ENCODE results near the gene SOX5.
"Not testable (repeated sequence)": the region's sequence is repeated elsewhere in the genome, so short reads cannot be mapped to it uniquely, and the experiment has no call there.

SOX5 gene

DNA sequence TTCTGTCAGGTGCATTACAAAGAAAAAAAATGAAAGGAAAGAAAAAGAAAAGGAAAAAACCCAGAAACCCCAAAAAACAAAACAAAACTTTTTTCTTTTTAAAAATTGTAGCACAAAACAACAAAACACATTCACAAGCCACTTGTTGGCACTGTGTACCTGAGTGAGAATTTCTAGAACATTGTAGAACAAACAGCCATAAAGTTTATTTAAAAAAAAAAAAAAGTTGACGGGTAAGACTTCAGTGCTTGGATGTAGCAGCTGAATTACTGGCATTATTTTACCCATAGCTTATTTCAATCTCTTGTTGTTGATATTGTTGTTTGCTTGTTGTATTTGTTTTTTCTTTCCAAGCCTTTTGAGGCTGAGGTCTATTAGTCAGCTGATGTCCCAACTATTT, 415.8 kb downstream of the SOX5 start:
- DNase-seq = no peak

DNA sequence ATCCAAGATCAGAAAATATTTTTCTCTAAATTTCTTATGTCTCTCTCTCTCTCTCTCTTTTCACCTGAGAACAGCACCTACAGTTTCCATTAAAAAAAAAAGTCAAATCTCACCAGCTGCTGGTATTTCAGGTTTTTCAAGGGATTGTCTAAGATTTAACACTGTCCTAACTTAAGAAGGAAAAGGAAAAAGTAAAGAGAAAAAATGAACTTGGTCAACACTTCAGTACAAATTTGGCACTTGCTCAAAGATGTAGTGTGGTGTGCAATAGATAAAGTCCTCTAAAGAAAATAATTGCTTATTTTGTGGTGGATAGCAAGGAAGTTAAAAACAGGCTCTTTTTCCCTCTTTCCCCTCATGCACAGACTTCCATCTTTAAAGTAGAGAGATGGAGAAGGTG, 416.2 kb downstream of the SOX5 start:
- no peak for DNase-seq

DNA sequence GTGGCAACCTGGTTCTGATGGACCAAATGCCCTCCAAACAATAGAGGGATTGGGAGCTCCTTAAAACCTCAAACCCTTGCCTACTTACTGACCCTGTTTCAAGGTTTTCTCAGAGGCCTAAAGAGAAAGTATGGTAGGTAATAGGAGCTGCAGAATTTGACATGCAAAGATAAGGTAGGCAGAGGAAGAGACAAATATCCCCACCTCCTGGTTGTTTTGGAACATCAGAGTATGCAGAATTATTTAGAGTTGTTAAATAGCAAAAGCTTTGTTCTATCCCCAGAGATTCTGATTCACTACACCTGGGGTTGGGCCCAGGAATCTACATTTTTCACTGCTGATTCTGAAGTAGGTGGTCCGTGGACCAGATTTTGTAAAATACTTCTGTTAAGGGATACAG, 421.2 kb downstream of the SOX5 start:
- DNase-seq = no peak

DNA sequence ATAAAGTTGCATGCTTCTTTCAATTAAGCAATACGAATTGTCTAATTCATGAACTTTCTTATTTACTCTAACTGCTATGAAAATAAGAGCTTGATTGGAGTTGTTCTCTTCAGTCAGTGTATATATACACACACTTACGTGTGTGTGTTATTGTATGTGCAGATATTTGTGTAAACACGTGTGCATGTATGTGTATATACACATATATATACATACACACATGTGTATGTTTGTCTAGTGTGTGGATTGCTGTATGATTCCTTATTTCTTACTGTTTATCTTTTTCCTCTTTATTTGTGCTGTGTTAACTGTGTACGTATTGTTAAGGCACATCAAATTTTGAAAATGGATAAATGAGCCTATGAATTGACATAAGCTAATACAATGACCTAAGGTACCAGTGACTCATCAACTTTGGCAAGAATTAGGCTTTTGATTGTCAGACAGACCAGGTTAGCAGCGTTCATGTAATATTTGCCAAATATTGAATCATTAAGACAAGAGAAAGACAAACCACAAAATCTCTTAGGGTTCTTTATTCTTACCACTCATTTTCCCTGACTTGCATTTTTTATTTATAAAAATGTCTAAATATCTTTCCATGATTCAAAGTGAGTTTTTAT, 423.9 kb downstream of the SOX5 start:
- no peak for DNase-seq

DNA sequence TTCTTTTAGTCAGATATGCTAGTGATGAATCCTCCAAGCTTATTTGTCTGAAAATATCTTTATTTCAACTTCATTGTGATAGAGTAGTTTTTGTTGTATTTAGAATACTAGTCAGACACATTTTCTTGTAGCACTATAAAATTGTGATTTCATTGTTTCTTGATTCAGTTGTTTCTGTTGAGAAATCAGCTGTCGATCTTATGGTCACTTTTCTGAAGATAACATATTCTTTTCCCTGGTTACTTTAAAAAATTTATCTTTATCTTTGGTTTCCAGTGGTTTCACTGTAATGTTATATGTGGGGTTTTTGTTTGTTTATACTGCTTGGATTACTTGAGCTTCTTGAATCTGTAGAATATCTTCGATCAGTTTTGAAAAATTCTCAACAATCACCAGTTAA, 426.1 kb downstream of the SOX5 start:
- no peak for DNase-seq

DNA sequence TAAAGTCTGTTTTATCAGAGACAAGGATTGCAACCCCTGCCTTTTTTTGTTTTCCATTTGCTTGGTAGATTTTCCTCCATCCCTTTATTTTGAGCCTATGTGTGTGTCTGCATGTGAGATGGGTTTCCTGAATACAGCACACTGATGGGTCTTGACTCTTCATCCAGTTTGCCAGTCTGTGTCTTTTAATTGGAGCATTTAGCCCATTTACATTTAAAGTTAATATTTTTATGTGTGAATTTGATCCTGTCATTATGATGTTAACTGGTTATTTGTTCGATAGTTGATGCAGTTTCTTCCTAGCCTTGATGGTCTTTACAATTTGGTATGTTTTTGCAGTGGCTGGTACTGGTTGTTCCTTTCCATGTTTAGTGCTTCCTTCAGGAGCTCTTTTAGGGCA, 430.0 kb downstream of the SOX5 start:
- not testable (repeated sequence) for DNase-seq

DNA sequence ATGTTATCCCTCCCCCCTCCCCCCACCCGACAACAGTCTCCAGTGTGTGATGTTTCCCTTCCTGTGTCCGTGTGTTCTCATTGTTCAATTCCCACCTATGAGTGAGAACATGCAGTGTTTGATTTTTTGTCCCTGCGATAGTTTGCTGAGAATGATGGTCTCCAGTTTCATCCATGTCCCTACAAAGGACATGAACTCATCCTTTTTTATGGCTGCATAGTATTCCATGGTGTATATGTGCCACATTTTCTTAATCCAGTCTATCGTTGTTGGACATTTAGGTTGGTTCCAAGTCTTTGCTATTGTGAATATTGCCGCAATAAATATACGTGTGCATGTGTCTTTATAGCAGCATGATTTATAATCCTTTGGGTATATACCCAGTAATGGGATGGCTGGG, 433.7 kb downstream of the SOX5 start:
- DNase-seq = not testable (repeated sequence)

DNA sequence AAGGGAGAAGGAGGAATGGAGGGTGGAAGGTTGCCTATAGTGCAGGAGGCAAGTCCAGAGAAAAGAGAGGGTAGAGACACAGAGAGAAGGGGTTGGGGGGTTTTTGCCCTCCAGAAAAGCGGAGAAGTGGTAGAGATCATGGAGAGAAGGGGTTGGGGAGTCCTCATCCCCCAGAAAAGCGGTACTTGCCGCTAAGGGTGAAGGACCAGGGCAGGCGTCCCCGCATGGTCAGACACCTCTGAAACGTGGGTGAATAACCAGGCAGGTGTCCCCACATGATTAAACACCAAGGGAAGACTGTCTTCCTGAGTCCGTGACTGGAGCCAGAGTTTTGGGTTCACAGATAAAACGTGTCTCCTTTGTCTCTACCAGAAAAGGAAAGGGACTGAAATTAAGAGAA, 439.0 kb downstream of the SOX5 start:
- DNase-seq = no peak

DNA sequence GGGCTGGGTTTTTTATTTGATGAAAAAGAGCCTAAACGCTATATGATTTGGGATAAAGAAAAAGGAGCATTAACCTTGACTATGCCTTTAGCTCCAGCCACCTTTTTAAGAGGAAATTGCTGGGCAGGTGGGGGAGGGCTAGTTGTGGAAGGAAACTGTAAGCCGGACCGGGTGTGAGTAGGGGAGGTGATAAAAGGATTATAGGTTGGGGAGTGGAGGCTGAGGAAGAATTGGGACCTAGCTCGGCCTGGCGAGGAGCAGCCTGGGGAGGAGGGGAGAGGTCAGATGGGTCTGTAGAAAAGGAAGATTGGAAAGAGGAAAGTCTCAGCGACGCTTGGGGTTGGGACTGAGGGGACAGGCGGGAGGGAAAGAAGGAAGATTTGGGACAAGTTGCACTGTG, 439.6 kb downstream of the SOX5 start:
- DNase-seq = not testable (repeated sequence)

DNA sequence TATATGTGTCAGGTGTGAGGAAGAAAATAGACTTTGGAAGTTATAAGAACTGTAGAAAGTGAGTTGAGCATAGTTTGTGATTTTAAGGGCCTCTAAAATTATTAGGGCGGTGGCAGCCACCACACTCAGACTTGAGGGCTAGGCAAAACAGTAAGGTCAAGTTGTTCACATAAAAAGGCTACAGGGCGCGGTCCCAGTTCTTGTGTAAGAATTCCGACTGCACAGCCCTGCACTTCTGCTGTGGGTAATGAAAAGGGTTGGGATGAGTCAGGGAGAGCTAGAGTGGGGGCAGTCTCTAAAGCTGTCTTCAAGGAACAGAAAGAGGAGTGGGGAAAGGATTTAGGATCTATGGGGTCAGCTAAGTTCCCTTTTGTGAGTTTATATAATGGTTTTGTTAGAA, 441.7 kb downstream of the SOX5 start:
- not testable (repeated sequence) for DNase-seq

DNA sequence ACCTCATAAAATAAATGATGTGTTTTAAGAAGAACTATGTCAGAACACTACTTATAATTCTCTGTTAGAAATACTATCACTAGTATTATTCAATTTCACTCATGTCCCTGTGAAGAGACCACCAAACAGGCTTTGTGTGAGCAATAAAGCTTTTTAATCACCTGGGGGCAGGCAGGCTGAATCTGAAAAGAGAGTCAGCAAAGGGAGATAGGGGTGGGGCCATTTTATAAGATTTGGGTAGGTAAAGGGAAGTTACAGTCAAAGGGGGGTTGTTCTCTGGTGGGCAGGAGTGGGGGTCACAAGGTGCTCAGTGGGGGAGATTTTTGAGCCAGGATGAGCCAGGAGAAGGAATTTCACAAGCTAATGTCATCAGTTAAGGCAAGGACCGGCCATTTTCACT, 443.7 kb downstream of the SOX5 start:
- not testable (repeated sequence) for DNase-seq

DNA sequence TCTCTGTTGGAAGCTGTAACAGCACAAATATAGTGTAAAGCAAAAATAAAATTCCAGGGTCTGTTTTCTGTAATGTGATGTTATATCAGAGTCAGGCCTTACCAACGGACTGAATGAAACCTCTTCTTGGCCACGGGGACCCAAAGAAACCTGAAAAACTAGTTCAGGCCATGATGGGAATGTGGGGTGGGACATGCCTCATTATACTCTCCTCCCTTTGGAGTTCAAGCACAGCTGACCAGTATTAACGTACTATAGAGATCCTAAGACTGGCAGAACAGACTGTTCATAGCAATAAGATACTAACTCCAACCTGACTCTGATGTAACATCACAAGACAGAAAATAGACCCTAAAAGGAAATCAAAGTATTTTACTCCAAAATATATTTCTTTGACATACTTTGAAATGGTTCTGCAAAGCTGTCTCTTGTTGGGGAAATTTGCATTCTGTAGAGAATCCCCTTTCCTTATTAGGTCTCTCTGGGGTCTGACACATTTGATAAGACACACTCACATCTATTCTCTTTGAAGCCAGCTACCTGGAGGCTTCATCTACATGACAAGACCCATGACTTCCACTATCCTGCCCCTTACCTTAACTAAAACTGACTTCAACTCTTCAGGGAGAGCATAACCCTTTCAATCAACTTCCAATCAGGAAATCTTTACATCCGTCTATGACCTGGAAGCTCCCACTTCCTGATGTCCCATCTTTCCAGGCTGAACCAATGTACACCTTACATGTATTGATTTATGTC, 444.6 kb downstream of the SOX5 start:
- DNase-seq = no peak

DNA sequence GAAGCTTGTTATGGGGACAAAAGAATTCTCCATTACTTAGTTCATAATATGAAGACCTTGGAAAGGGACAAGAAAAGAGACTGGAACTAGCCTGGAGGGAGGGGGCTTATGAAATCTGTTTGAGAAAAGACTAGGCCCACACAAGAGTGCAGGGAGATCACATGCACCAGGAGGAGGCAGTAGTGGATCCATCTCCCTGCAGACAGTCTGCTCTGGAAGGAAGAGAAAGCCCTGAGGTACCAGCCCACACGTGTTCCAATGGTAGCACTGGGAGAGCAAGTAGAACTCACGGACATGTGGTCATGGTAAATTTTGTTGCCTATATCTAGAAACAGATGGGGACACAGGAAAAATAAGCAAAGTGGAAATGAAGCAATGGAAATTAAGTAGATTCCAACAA, 445.4 kb downstream of the SOX5 start:
- no peak for DNase-seq

DNA sequence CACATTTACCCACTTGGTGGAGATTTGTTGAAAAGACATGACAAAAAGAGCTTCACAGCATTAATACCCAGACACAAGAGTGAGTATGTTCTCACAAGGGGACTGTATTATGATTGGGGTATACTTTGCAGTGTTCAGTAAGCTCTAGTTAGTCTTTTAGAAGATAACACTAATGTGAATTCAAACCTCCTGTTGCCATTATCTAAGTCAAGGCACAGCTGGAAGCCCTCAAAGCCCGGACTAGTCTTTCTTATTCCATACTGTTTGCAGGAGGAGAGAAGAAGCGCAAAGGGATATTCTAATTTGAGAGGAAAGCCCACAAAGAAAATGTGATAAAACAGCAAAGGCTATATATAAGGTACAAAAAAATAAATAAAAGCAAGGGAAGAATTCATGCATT, 445.9 kb downstream of the SOX5 start:
- DNase-seq = no peak

DNA sequence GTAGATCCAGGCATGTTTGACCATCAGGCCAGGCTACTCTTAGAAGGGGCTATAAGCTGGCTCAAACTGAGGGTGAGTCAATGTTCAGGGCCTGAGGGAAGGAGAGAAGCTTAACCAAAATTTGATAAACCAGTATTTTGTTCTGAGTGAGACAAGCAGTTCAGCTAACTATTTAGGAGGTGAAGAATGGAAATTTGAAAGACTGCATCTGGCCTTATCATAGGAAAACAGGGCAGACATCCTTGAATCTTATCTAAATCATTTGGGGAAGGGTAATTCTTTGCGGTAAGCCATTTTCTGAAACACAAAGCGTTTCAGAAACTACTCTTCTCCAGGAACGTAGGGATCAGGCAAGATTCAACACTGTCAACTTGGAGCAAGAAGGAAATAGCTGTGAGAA, 447.2 kb downstream of the SOX5 start:
- DNase-seq = no peak

DNA sequence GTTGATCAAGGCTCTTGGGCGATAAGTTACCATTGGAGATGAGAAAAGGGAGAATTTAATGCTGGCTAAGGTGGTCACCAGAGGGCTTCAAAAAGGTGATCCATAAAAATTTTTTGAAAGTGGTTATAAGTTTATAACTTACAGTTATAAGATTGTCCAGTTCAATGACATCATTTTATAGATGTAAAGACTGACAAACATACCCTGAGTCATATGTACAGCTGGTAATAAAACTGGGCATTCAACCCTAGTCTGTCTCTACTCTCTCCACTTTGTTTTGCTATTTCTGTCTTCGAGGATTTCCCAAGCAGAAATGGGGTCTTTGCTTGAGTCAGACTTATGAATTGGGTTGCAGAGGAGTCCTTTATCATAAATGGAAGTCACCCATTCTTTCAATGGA, 454.0 kb downstream of the SOX5 start:
- no peak for DNase-seq

DNA sequence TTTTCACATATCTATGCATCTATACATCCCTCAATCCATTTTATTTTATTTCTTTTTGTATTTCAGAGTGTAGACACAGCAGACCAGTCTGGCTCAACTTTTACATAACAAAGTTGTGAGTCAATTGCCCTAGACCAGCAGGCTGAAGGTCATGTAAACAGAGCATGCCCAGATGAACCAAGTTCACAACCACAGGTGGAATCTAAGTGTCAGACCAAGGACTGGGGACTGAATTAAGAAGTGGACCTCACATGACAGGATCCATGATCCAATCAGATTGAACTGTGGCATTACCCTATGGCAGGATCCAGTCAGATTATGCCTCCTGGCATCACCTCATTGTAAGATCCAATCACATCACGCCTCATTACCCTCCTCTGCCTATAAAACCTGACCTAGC, 455.8 kb downstream of the SOX5 start:
- DNase-seq = no peak

DNA sequence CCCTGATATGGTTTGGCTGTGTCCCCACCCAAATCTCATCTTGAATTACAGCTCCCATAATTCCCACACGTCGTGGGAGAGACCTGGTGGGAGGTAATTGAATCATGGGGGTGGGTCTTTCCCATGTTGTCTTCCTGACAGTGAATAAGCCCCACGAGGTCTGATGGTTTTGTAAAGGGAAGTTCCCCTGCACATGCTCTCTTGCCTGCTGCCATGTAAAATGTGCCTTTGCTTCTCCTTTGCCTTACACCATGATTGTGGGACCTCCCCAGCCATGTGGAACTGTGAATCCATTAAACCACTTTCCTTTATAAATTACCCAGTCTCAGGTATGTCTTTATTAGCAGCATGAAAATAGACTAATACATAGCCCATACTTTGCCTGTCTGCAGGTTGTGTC, 458.4 kb downstream of the SOX5 start:
- not testable (repeated sequence) for DNase-seq

DNA sequence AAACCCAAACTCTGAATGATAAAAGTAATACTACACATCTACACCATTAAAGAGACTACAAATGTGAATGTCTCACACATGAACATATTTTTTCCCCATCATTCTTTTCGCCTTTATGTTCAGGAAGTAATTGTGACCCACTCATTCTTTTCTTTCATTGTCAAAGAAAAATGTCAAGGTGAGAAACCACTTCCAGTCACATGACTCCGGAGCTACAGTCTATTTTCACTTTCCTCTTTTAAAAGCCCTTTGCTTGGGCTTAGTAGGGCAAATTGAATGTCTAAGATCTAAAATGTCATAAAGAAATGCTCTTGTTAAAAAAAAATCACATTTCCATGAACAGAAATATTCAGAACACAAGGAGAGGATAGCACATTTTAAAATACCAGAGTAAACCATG, 461.3 kb downstream of the SOX5 start:
- DNase-seq = no peak

DNA sequence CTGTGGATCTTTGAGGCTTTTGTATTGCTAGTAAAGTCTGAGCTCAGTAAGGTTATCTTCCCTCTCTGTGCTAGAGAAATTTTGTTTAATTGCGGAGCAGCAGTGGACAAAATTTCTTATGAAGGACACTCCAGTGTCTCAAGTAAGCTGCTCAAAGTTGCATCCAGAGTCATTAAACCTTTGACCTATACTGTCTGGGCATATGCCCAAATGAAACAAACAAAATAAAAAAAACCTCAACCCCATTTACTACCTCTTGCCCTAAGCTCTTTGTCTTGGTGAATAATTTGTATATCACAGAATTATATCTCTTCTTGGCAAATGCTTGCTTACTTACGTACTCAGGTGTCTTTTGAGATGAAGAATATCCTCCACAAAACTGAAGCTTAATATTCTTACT, 465.2 kb downstream of the SOX5 start:
- no peak for DNase-seq

DNA sequence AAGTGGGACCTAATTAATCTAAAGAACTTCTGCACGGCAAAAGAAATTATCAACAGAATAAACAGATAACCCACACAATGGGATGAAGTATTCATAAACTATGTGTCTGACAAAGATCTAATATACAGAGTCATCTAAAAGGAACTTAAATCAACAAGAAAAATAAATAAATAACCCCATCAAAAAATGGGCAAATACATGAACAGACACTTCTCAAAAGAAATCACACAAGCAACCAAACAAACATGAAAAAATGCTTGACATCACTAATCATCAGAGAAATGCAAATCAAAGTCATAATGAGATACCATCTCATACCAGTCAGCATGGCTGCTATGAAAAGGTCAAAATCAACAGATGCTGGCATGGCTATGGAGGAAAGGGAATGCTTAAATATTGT, 466.9 kb downstream of the SOX5 start:
- DNase-seq = no peak

Data from DMS 273 treated with DMSO at 0.1 percent for 48 hours (cell line).